NCI-H2227 (cell line): ENCODE data around the gene EIF5A.
"Not testable (repeated sequence)": the region's sequence is repeated elsewhere in the genome, so short reads cannot be mapped to it uniquely, and the experiment has no call there.

Experiments
- DNase-seq: peaks from one replicate; lab custom pipeline; 2025; ENCODE audit not compliant: unreplicated experiment; lab: John Stamatoyannopoulos, UW

Gene EIF5A

DNA sequence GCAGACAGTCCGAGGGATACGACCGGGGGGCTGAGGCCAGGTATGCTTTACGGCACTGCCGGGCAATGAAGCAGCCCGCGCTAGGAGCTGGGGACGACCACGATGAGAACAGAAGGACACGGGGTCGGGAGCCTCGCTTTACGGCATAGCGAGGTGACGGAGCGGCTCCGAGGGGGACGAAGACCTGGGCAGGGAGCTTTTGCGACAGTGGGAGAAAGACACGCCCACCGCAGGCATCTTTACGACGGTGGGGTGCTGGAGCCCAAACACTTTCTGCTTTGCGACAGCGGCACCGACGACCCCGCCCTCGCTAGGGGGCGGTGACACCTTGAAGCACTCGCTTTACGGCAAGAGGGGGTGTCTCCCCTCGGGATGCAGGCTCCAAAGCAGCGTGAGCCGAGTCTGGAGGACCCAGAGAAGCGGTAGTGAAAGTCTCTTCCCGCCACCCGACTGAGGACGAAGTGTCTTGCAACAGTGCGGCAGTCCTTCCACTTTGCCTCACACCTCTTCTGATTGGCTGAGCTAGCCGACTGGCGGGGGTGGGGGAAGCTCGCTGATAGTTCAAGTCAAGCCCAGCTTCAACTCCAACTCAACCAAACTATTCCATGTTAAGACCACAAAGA, 22.1 kb downstream of the EIF5A start:
- peak; percentile 98 for DNase-seq

DNA sequence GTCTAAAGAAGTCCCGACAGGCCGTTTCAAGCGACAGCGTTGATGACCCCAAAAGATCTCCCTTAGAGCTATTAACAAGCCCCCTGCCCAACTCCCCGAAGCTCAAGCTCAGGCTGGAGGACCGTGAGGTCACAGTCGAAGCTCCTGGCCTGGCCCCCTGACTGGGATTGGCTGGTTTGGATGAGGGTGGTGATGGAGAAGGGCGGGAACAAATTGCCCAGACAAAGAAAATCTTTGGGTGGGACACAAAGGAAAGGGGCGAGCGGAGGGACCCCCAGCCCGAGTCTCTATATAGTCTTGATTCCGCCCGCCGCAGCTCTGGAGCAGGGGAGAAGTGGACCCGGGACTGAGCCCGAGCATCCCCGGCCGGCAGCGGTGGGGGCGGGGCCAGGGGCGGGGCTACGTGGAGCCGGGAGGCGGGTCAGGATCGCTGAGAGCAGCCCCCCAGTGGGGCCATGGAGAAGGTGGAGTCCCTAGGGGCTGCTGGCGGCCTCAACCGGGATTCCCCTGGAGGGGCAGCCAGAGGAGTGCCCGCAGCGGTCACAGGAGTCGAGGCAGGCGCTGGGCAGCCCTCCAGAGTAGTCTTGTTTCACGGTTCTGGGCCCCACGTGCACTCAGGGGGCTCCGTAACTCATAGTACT, 22.7 kb downstream of the EIF5A start:
- DNase-seq = peak; percentile 85

- DNase-seq = no peak
Observed at GRCh38 chr17:7330638-7331015, 23.2 kb downstream of the EIF5A start.

- DNase-seq = no peak
Observed at GRCh38 chr17:7332111-7332510, 24.7 kb downstream of the EIF5A start.

DNA sequence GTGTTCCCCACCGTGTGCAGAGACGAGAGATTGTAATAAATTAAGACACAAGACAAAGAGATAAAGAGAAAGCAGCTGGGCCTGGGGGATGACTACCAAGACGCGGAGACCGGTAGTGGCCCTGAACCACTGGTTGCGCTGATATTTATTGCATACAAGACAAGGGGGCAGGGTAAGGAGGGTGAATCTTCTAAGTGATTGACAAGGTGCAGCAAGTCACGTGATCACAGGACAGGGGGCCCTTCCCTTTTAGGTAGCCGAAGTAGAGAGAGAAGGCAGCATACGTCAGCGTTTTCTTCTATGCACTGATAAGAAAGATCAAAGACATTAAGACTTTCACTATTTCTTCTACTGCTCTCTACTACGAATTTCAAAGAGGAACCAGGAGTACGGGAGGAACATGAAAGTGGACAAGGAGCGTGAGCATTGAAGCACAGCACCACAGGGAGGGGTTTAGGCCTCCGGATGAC, 25.2 kb downstream of the EIF5A start:
- DNase-seq = not testable (repeated sequence)

GRCh38 chr17:7334938-7335538, 27.6 kb downstream of the EIF5A start:
- DNase-seq = no peak

DNA sequence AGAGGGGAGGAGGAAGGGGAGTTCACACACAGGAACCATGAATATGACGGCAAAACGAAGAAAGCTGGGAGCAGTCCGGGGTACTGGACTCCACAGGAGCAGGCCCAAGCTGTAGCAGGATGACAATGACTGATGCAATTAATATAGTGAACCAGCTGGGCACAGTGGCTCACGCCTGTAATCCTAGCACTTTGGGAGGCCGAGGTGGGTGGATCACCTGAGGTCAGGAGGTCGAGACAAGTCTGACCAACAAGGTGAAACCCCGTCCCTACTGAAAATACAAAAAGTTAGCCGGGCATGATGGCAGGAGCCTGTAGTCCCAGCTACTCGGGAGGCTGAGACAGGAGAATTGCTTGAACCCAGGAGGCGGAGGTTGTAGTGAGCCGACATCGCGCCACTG, 28.3 kb downstream of the EIF5A start:
- DNase-seq = not testable (repeated sequence)

DNA sequence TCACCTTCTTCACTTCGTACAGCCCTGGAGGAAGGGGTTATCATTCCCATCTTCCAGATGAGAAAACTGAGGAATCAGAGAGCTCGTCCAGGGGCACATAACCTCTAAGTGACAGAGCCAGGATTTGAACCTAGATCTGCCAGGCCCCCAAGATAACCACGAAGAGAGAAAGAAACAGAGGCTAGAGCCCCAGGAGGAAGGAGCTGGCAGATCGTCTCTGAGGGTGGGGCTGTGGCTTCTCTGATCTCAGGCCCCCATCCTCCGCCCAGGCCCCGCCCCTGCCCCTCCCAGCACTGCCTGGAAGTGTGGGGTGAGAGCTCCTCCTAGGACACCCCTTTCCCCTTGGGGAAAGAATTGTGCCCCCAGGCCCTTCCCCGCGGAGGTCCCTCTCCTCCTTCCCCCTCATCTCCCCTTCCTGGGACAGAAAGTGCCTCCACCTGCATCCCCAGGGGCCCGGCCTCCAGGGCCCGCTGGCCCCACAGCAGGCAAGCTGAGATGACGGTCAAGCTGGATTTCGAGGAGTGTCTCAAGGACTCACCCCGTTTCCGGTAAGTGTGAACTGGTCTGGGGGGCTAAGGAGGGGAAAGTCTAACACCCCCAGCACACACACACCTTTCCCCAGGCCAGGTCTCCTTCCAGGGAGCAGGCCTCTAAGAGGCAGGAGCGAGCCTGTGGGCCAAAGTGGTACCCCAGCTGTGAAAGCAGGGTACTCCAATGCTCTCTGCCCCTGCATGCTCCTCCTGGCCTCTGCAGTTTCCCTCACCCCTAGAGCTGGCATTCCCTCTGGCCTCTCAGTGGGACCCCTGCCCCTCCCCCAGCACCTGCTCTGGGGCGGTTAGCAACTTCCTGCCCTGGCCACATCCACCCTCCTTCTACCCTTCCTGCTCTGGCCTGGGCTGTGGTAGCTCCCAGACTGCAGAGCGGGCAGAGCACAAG, 29.1 kb downstream of the EIF5A start, which contains the start of gene ACAP1:
Gene ACAP1, plus strand, starts transcription at position 290 of the 936 bp plus-strand sequence. Its CDS starts 206 bp downstream, at position 496.
- no peak for DNase-seq

DNA sequence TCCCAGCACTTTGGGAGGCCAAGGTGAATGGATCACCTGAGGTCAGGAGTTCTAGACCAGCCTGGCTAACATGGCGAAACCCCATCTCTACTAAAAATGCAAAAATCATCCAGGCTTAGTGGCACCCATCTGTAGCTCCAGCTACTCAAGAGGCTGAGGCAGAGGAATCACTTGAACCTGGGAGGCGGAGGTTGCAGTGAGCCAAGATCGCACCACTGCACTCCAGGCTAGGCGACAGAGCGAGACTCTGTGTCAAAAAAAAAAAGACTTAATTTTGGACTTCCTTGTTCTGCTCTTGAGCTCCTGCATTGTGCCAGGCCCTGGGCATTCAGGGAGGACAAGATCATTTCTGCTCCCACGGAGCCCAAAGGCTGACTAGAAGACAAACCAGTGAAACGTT, 30.2 kb downstream of the EIF5A start:
- DNase-seq = not testable (repeated sequence)

DNA sequence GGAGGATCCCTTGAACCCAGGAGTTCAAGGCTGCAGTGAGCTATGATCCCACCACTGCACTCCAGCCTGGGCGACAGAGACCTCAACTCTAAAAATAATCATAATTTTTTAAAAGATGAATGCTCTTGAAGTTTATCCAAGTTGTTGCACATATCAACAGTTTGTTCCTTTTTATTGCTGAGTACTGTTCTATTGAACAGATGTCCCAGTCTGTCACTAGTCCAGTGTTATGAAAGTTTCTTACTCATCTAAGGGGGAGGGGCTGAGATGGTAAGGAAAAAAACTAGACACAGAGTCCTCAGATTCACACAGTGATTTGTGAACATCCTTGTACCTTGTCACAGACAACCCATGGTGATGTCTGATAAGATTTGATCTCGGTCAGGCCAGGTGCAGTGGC, 32.8 kb downstream of the EIF5A start:
- no peak for DNase-seq

- no peak for DNase-seq
Observed at GRCh38 chr17:7341842-7342241, 34.4 kb downstream of the EIF5A start.

DNA sequence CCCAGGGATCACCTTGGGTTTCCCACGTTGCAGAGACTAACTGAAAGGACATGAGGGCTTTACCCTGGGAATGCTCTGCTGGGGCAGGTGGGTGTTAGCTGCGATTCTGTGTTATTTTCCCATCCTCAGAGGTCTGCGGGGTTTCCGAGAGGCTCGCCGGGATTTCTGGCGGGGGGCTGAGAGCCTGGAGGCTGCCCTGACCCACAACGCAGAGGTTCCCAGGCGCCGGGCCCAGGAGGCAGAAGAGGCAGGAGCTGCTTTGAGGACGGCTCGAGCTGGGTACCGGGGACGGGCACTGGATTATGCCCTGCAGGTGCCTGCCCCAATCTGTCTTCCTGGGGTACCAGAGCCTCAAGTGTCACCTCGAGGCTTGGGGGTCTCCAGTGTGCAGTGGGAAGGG, 35.8 kb downstream of the EIF5A start:
- no peak for DNase-seq

DNA sequence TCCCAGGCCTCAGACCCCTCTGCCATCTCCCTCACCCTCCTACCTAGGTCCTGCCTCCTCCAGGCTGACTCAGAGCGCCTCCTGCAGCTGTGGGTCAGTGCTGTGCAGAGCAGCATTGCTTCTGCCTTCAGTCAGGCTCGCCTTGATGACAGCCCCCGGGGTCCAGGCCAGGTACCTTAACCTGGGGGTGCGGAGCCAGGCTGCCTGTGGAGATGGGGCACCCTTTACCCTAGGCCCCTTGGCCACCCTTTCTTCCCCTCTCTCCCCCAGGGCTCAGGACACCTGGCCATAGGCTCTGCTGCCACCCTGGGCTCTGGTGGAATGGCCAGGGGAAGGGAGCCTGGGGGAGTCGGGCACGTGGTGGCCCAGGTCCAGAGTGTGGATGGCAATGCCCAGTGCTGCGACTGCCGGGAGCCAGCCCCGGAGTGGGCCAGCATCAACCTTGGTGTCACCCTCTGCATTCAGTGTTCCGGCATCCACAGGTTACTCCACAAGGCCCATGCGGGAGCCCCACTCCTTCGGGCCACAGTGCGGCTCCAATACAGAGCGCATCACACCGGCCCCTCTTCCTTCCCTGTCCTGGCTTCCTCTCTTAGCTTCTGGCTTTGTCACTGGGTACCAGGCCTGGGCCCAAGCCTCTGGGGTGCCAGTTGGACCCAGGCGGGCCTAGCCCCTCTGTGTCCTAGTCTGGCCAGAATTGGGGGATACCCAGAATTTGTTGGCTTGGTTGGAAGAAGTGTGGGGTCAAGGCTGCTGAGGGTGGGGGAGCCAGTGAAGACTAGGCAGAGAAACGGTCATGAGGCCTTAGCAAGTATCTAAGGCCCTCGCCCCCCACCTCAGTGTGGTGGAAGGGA, 39.6 kb downstream of the EIF5A start:
- DNase-seq = no peak

DNA sequence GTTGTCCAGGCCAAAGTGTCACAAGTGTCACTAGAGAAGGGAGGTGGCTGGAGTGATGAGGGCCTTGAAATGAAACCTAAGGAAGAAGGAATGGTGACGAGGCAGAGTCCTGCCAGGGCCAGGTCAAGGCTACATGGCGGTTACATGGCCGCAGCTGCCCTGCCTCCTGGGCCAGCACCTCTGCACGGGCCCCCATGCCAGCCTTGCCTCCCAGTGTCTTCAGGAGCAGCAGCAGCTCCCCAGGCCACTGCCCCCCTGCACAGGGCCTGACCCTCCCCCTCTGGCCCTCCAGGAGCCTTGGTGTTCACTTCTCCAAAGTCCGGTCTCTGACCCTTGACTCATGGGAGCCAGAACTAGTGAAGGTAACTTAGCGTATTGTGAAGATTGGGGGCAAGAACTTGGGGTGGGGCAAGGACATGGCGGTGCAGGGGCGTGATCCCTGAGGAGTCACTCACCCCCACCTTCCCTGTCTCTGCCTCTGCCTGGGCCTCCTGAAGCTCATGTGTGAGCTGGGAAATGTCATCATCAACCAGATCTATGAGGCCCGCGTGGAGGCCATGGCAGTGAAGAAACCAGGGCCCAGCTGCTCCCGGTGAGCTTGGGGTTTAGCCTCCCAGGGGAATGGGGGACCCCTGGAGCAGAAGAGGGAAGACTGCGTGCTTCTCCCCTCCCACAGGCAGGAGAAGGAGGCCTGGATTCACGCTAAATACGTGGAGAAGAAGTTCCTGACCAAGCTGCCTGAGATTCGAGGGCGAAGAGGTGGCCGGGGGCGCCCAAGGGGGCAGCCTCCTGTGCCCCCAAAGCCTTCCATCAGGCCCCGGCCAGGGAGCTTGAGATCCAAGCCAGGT, 40.4 kb downstream of the EIF5A start:
- DNase-seq = no peak

- no peak for DNase-seq
Observed at GRCh38 chr17:7348478-7349242, 41.2 kb downstream of the EIF5A start.

DNA sequence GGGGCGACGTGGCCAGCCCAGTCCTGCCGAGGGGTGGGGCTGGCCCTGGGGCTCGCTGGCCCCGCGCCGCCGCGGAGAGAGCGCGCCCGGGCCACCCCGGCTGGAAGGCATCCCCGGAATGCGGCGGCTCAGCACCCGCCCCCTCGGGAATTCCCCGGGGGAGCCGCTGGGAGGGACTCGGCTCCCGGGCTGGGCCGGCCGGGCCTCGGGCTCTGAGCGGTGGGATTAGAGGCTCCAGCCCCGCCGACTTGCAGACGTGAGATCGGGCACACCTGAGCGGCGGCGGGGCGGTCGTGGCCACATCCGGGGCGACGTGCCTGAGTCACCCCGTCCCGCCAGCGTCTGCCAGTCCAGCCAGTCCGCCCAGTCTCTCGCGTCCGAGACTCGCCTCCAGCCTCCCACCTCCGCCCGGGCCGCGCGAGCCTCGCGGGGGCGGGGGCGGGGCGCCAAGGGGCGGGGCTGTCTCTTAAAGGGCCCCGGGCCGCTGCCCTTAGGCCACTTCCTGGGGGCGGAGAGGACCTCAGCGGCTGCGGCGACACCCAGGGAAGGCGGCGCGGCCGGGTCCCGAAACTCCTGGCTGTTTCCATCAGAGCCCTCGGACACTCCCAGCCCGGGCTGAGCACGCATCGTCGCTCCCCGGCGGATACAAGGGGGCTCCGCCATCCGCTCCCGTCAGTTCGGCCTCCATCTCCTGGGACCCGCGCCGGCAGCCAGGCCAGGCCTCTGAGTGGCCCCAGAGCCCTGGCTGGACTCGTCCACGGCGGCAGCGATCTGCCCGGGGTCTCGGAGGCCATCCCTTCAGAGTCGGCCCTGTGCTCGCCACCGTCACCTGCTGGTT, 44.5 kb downstream of the EIF5A start, which contains the start of gene KCTD11:
Gene KCTD11, plus strand, starts transcription at position 498 of the 838 bp plus-strand sequence.
- peak; percentile 71 for DNase-seq

DNA sequence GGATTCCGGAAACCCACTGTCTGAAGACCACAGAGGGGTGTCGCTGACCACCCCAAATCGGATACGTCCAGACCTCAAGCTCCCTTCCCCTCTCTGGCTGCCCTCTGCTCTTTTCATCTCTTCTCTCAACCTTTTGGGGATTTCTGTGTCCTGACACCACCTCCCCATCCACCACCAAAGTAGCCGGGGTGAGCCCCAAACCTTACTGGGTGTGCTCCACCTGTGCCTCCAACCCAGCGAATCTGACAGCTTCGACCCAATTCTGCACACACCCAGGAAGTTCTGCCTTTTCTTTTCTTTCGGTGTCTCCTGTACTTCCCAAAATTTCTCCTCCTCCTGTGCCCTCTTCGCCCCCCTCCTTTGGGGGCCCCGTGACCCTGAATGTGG, 45.1 kb downstream of the EIF5A start:
- DNase-seq = no peak
